Stimulated activated CD8-positive, alpha-beta memory T cell treated with anti-CD3 and anti-CD28 coated beads, Interleukin-12 subunit alpha, Interleukin-12 subunit beta, amount 100 ng/mL, for 24 hours (primary cell): ENCODE measurements around the gene TM6SF1.

Source experiments
- DNase-seq: peaks from one replicate; pipeline ENCODE4 v3.0.0-alpha.2; 2020; ENCODE audit errors: extremely low read depth

Gene TM6SF1

DNA sequence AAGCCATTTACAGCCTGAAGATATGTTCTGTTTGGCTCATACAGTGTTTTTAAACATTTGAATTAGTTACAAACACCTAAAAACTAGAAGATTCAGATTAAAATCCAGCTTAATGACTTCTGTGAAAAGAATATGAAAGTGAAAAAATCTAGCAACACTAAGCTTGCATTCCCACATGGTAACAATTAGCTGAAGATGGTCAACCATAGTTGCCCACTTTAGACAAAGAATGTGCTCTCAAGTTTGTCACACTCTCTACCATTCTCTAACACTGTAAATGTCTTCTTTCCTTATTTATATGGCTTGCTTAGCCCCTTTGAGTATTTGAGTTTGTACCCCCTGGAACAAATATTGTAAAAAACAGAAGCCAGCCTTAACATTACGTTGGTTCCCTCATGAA is 67.4 kb downstream of the TM6SF1 start:
- DNase-seq = no peak

DNA sequence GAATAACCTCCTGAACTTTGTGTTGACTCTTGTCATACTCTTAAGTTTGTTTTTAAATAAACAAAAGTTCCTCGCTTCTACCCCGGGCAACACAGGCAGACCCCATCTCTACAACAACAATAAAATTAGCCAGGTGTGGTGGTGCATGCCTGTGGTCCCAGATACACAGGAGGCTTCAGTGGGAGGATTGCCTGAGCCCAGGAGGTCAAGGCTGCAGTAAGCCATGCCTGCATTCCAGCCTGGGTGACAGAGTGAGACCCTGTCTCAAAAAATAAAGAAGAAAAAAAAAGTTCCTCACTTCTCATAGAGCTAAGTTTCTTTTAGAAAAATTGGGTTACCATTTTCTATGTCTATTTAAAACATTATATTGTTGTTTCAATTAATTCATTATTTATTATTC is 70.9 kb downstream of the TM6SF1 start:
- no peak for DNase-seq

DNA sequence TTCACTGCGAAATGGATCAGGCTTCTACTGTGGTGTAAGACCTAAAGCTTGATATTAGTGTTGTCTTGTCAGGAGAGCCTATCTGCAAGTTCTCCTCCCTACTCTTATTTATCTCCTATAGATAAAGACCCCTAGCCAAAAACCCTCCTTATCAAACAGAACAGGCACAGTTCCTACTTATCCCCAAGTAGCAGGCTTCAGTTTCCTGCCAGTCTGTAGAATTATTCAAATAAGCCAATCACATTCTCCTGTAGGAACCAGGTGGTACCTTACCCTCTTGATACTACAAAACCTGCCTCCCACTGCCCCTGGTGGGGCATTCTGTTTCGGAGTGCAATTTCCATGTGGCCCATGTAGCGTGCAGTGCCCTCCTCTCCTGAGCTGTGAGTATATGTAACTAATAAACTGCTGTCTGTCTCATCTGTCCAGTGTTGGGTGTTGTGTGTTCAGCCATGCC is 71.5 kb downstream of the TM6SF1 start:
- no peak for DNase-seq

DNA sequence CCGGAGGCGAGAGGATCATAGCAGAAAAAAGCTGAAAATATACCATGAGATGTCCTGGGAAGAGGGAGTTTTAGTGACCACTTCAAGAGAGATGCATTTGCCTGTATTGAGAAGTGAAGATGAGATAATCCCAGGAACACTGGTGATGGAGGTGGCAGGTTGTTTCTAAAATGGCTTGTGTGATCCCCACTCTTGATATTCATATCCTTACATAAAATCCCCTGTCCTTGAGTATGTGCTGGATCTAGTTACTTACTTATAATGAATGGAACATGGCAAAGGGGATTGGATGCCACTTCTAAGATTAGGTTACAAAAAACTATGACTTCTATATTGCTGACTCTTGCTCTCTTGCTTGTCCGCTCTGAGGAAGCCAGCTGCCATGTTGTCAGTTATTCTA is 78.1 kb downstream of the TM6SF1 start:
- no peak for DNase-seq
